GM19438 (cell line): ENCODE measurements around the gene RECQL5.

Experiments
- ATAC-seq: cut with Tn5 transposase; IDR thresholded peaks from one replicate; pipeline ENCODE4 v1.9.1; 2021; ENCODE audit warnings: low read depth; ENCODE audit not compliant: unreplicated experiment

The RECQL5 gene

GRCh38 chr17:75666959-75667790, at the start of gene RECQL5, which contains the start of gene SAP30BP:
Gene RECQL5 (minus strand): TSS chr17:75667154. CDS start chr17:75666557, 597 bp downstream.
Gene SAP30BP (plus strand): TSS chr17:75667338. CDS start chr17:75667373, 35 bp downstream.
- ATAC-seq, result peak; percentile 63

GRCh38 chr17:75712446-75712845, 45.5 kb upstream of the RECQL5 start:
- ATAC-seq, result no peak

GRCh38 chr17:75707079-75707571, 40.2 kb upstream of the RECQL5 start:
- no peak for ATAC-seq

- ATAC-seq, result no peak
Observed at GRCh38 chr17:75706042-75706728, 39.2 kb upstream of the RECQL5 start.

GRCh38 chr17:75704963-75705875, 38.3 kb upstream of the RECQL5 start:
- ATAC-seq, result no peak

- ATAC-seq, result no peak
Observed at GRCh38 chr17:75703591-75703990, 36.6 kb upstream of the RECQL5 start.

GRCh38 chr17:75703191-75703590, 36.2 kb upstream of the RECQL5 start:
- ATAC-seq, result no peak

GRCh38 chr17:75701288-75701687, 34.3 kb upstream of the RECQL5 start:
- ATAC-seq, result no peak

GRCh38 chr17:75698659-75699058, 31.7 kb upstream of the RECQL5 start:
- ATAC-seq, result no peak

GRCh38 chr17:75697651-75698291, 30.8 kb upstream of the RECQL5 start:
- ATAC-seq, result no peak

- no peak for ATAC-seq
Observed at GRCh38 chr17:75695830-75696271, 28.9 kb upstream of the RECQL5 start.

- no peak for ATAC-seq
Observed at GRCh38 chr17:75695141-75695829, 28.3 kb upstream of the RECQL5 start.

GRCh38 chr17:75694536-75694935, 27.6 kb upstream of the RECQL5 start:
- ATAC-seq, result no peak

- no peak for ATAC-seq
Observed at GRCh38 chr17:75693500-75694481, 26.8 kb upstream of the RECQL5 start.

GRCh38 chr17:75692976-75693375, 26.0 kb upstream of the RECQL5 start:
- ATAC-seq, result no peak

GRCh38 chr17:75691801-75692626, 25.1 kb upstream of the RECQL5 start:
- ATAC-seq, result no peak

GRCh38 chr17:75691371-75691791, 24.4 kb upstream of the RECQL5 start:
- no peak for ATAC-seq
